IMR-90 (cell line): ENCODE data around the gene ARAP3.

Source experiments
- BHLHE40 ChIP-seq: fragments of 150-350 bp; IDR thresholded peaks from 2 replicates; pipeline ENCODE4 v1.6.1; 2016; ENCODE audit warnings: mild to moderate bottlenecking, low read depth, low read length
- CEBPB ChIP-seq: IDR thresholded peaks from 2 replicates; pipeline ENCODE4 v1.6.1; 2012; ENCODE audit warnings: low read depth, low read length, improper control_type of control experiment
- CHD1 ChIP-seq: IDR thresholded peaks from 2 replicates; pipeline ENCODE4 v1.6.1; 2012; ENCODE audit warnings: low read depth, low read length, improper control_type of control experiment
- CTCF ChIP-seq: conservative IDR thresholded peaks from 2 replicates; pipeline ENCODE4 v1.5.1; 2012; ENCODE audit warnings: mild to moderate bottlenecking, low read depth, low read length, improper control_type of control experiment
- ELK1 ChIP-seq: fragments of 150-350 bp; IDR thresholded peaks from 2 replicates; pipeline ENCODE4 v1.6.1; 2016; ENCODE audit warnings: low read depth, mild to moderate bottlenecking, low read length, moderate library complexity, borderline replicate concordance
- FOS ChIP-seq: fragments of 150-350 bp; IDR thresholded peaks from 2 replicates; pipeline ENCODE4 v1.6.1; 2016; ENCODE audit warnings: low read depth, low read length
- MAZ ChIP-seq: IDR thresholded peaks from 2 replicates; pipeline ENCODE4 v1.6.1; 2012; ENCODE audit warnings: low read depth, mild to moderate bottlenecking, low read length, improper control_type of control experiment, moderate library complexity, borderline replicate concordance
- MXI1 ChIP-seq: IDR thresholded peaks from 2 replicates; pipeline ENCODE4 v1.6.1; 2012; ENCODE audit warnings: low read depth, mild to moderate bottlenecking, low read length, moderate library complexity, borderline replicate concordance
- POLR2A ChIP-seq: IDR thresholded peaks from 2 replicates; pipeline ENCODE4 v1.6.1; 2012; ENCODE audit warnings: mild to moderate bottlenecking, low read depth, low read length
- RAD21 ChIP-seq: IDR thresholded peaks from 2 replicates; pipeline ENCODE4 v1.6.1; 2012; ENCODE audit warnings: low read length, improper control_type of control experiment
- RCOR1 ChIP-seq: IDR thresholded peaks from 2 replicates; pipeline ENCODE4 v1.6.1; 2012; ENCODE audit warnings: mild to moderate bottlenecking, low read length, improper control_type of control experiment; ENCODE audit not compliant: insufficient replicate concordance
- RFX5 ChIP-seq: IDR thresholded peaks from 2 replicates; pipeline ENCODE4 v1.8.0; 2012; ENCODE audit warnings: low read depth, mild to moderate bottlenecking, low read length, moderate library complexity
- SMC3 ChIP-seq: fragments of 150-350 bp; IDR thresholded peaks from 2 replicates; pipeline ENCODE4 v1.6.1; 2016; ENCODE audit warnings: low read depth, mild to moderate bottlenecking, antibody characterized with exemption, low read length, moderate library complexity
- USF2 ChIP-seq: fragments of 150-350 bp; IDR thresholded peaks from 2 replicates; pipeline ENCODE4 v1.6.1; 2017; ENCODE audit warnings: mild to moderate bottlenecking, antibody characterized with exemption, low read length, low read depth

GRCh38 chr5:141686648-141687416 lies 4.8 kb upstream of the ARAP3 start:
- TF ChIP-seq CEBPB (no peak), CTCF (no peak), POLR2A (no peak), RFX5 (no peak), RAD21 (no peak), FOS (no peak), CHD1 (no peak), SMC3 (no peak), MXI1 (no peak), BHLHE40 (no peak), ELK1 (no peak), RCOR1 (no peak), USF2 (no peak), MAZ (no peak)
